GM19025 (cell line): ENCODE results near the gene SPP1.
"Not testable (repeated sequence)": the region's sequence is repeated elsewhere in the genome, so short reads cannot be mapped to it uniquely, and the experiment has no call there.

Experiments
- ATAC-seq: cut with Tn5 transposase; IDR thresholded peaks from one replicate; pipeline ENCODE4 v1.9.1; 2021; ENCODE audit warnings: mild to moderate bottlenecking, low read depth, moderate library complexity; ENCODE audit not compliant: unreplicated experiment

Gene SPP1

DNA sequence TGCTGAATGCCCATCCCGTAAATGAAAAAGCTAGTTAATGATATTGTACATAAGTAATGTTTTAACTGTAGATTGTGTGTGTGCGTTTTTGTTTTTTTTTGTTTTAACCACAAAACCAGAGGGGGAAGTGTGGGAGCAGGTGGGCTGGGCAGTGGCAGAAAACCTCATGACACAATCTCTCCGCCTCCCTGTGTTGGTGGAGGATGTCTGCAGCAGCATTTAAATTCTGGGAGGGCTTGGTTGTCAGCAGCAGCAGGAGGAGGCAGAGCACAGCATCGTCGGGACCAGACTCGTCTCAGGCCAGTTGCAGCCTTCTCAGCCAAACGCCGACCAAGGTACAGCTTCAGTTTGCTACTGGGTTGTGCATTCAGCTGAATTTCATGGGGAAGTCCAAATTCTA is at the start of gene SPP1:
TSS of gene SPP1 (plus strand) at position 249 of the 400 bp plus-strand sequence. CDS start 1,182 bp downstream, outside the sequence.
- ATAC-seq: peak; percentile 52

GRCh38 chr4:87926554-87927098 is 48.9 kb upstream of the SPP1 start:
- ATAC-seq: no peak

- ATAC-seq: no peak
Measured at GRCh38 chr4:87930629-87931028, 44.9 kb upstream of the SPP1 start.

- no peak for ATAC-seq
Measured at GRCh38 chr4:87931932-87932331, 43.6 kb upstream of the SPP1 start.

DNA sequence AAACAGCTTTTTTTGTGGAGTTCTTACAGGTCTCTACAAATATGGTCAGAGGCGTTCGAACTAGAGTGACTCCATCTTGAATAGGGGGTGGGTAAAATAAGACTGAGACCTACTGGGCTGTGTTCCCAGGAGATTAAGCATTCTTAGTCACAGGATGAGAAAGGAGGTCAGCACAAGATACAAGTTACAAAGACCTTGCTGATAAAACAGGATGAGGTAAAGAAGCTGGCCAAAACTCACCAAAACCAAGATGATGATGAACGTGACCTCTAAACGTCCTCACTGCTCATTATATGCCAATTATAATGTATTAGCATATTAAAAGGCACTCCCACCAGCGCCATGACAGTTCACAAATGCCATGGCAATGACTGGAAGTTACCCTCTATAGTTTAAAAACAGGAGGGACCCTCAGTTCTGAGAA is 42.8 kb upstream of the SPP1 start:
- no peak for ATAC-seq

DNA sequence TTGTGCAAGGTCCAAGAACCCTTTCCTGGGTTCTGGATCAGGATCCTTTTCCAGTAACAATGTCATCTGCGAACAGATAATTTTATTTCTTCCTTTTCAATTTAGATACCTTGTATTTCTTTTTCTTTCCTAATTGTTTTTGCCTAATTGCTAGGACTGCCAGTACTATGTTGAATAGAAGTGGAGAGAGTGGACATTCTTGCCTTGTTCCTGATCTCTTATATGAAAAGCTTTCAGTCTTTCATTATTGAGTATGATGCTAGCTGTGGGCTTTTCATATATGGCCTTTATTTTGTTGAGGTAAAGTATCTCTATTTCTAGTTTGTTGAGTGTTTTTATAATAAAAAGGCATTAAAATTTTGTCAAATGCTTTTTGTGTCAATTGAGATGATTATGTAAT is 42.2 kb upstream of the SPP1 start:
- ATAC-seq: no peak

GRCh38 chr4:87934157-87934704 is 41.3 kb upstream of the SPP1 start:
- ATAC-seq: no peak

- no peak for ATAC-seq
Measured at GRCh38 chr4:87934973-87935372, 40.5 kb upstream of the SPP1 start.

DNA sequence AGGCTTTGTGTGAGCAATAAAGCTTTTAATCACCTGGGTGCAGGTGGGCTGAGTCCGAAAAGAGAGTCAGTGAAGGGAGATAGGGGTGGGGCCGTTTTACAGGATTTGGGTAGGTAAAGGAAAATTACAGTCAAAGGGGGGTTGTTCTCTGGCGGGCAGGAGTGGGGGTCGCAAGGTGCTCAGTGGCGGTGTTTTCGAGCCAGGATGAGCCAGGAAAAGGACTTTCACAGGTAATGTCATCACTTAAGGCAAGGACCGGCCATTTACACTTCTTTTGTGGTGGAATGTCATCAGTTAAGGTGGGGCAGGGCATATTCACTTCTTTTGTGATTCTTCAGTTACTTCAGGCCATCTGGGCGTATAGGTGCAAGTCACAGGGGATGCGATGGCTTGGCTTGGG is 39.6 kb upstream of the SPP1 start:
- not testable (repeated sequence) for ATAC-seq

DNA sequence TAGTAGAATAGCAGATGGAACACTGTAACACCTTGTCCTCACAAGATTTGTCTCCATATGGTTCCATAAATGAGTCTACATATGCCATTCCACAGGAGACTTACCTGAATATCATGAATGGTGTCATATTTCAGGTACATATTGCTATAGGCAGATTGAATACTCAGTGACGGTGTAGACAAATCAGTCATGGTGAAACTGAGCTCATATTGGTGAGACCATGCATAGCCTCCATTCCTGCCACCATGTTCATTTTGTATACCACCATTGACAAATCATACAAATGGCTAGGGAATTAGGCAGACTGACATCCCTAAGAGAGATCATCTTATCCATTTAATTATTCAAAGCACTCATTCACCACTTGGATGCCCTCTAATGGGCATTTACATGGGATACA is 38.0 kb upstream of the SPP1 start:
- no peak for ATAC-seq

DNA sequence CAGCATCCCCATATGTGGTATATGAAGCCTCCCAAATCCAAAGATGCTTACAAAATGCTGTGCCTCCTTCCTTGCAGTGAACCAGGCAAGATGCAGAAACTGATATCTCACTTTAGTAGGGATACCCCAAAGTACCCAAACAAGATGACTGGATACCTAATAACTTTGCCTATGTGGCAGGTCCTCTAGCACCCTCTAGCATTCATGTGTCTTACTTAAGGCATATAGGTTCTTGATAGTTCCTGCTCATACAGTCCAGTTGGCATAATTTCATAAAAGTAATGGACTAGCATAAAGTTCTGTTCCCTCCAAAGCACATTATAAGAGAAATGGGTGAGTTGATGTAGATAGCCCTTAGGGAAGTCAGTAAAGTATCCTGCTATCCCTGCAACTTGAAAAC is 36.8 kb upstream of the SPP1 start:
- ATAC-seq: no peak

- no peak for ATAC-seq
Measured at GRCh38 chr4:87939978-87940690, 35.4 kb upstream of the SPP1 start.

GRCh38 chr4:87940809-87941208 is 34.7 kb upstream of the SPP1 start:
- not testable (repeated sequence) for ATAC-seq

- ATAC-seq: no peak
Measured at GRCh38 chr4:87941537-87942392, 33.7 kb upstream of the SPP1 start.

DNA sequence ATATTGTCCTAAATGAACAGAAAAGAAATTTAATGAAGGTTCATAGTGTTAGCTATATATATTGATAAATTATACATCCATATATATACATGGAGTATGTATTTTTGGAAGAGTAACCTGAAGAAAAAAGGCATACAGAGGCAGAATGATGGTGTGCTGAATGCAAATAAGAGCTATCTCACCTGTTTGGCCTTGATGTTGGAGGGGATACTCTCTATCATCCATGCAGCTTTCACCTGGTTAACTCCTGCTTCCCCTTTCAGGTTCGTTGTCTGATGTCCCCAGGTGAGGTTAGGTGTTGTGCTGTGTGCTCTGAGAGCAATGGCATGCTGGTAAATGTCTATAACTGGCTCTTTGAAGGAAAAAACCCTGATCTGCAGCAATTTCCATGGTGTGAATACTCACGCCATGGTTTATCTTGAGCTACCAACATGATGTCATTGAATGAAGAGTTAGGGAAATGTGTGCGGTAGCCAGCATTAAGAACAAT is 31.8 kb upstream of the SPP1 start:
- no peak for ATAC-seq

GRCh38 chr4:87944967-87945366 is 30.5 kb upstream of the SPP1 start:
- ATAC-seq: no peak

GRCh38 chr4:87946766-87947165 is 28.7 kb upstream of the SPP1 start:
- no peak for ATAC-seq

GRCh38 chr4:87947381-87948160 is 27.9 kb upstream of the SPP1 start:
- ATAC-seq: no peak

DNA sequence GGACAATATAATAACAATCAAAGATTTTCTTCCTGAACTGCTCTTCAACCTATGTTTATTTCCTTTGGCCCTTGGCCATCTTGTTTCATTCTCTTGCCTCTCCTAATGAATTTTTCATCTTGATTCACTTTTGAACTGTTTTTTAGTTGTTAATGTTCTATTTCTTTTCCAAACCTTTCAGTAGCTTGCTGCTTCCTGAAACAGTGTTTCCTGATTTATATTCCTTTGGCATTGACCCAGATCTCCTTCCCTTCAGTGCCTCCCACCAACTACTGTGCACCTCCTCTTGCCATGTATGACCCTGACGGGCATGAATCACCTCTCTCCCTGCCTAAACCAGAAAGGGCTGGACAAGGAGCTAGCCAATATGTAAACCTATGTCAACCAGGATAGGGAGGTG is 25.6 kb upstream of the SPP1 start:
- no peak for ATAC-seq

DNA sequence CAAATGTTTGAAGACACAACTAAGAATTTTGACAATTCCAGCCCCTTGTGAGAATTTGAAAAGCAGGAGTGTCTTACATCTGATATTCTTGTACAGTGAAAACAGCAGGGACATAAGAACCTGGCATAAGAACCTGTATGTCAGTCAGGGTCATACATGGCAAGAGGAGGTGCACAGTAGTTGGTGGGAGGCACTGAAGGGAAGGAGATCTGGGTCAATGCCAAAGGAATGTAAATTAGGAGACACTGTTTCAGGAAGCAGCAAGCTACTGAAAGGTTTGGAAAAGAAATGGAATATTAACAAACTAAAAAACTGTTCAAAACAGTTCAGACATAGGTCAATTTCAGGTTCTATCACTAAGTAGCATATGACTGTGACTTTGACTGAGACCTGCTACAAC is 25.0 kb upstream of the SPP1 start:
- no peak for ATAC-seq
